HG03108 (cell line): ENCODE data around the gene LARP1.

ENCODE experiments used
- ATAC-seq: cut with Tn5 transposase; IDR thresholded peaks from one replicate; pipeline ENCODE4 v1.9.1; 2021; ENCODE audit warnings: moderate library complexity; ENCODE audit not compliant: unreplicated experiment

Gene LARP1

DNA sequence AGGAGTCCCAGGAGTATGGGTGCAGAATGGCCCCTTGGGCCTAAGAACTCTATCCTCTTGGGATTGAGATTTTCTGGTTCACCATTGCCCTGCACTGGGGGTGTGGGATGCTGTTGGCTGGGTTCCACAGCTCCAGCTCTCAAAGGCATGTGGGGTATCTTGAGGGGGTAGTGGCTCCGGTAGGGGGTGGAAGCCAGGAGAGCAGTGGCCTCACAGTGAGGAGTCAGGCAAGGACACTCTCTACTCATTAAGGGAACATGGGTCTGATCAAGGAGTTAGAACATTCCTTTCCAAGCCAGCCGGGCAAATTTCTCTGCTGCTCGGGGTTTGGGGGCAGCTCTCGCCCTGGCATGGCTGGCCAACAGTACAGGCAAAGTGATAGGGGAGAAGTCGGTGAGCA lies 33.0 kb downstream of the LARP1 start:
- ATAC-seq: no peak

DNA sequence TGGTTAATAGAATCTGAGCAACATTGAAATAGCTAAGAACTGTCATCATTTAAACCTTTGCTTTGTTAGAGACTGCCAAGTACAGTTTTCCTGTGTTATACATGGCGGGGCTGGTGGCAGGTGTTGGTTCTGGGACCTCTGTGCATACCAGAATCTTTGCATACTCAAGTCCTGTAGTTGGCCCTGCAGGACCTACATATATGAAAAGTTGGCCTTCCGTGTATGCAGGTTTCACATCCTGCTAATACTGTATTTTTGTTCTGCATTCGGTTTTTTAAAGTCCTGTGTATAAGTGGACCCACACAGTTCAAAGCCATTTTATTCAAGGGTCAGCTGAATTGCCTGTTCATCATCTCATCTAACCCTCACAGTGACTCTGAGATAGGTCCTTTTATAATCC lies 36.4 kb downstream of the LARP1 start:
- peak; percentile 58 for ATAC-seq

DNA sequence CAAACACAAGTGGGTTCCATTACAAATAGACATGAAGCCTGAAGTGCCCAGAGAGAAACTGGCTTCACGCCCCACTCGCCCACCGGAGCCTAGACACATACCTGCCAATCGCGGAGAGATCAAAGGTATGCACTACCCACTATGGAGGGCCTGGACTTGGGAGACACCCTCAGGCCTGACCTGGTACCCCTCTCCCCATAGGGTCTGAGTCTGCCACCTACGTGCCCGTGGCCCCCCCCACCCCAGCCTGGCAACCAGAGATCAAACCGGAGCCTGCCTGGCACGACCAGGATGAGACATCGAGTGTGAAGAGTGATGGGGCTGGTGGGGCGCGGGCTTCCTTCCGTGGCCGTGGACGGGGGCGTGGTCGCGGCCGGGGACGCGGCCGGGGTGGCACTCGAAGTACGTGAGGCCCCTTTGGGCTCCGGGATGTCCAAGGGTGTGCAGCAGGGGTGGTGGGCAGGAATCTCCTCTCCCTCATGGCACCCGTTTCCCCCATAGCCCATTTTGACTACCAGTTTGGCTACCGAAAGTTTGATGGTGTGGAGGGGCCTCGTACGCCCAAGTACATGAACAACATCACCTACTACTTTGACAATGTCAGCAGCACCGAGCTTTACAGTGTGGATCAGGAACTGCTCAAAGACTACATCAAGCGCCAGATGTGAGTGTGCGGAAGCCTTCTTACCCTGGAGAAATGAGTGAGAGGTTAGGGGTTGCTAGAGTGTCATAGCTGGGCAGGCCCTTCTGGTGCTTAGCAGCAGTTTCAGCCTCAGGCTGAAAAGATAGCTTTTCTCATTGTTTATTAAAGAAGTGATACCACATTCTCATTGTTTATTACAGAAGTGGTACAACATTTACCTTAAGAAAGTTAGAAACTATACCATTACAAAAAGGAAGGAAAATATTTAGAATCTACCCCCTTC lies 38.7 kb downstream of the LARP1 start:
- no peak for ATAC-seq

DNA sequence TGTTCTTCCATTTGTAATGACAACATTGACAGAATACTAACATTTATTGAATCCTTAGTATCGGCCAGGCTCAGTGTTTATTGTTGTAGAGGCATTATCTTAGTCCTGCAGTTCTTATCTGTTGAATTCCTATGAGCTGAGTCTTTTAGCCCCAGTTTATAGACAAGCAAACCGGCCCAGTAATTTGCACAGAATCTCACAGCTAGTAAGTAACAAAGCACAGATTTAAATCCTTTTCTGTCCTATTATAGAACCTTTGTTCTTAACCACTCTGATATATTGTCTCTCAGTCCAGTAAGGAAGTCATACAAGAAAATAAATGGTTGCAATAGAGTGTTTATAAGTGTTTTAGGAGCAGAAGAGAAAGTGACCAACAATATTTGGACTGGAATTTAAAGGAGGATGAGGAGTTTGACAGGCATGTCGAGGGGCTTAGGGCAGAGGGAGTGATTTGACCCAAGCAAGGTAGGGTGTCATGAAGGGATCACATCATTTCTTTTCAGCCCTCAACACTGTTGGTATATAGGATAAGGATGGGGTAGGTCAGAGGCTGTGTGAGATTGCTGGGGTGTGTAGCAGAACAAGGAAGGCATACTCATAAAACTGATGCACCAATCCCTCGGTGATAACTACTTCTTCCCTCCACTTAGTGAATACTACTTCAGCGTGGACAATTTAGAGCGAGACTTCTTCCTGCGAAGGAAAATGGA lies 39.5 kb downstream of the LARP1 start:
- ATAC-seq: no peak

DNA sequence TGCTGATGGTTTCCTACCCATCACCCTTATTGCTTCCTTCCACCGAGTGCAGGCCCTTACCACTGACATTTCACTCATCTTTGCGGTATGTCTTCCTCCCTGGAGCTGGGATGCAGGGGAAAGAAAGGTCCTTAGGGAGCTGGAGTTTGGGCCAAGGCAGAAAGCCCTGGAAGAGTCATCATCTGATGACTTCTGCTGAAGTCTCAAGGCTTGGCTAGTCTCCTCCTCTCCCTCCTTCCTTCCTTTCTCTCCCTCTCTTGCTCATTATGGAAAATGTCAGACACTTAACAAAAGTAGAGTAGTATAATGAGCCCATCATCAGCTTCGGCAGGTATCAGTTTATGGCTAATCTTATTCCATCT lies 40.0 kb downstream of the LARP1 start:
- ATAC-seq: no peak

DNA sequence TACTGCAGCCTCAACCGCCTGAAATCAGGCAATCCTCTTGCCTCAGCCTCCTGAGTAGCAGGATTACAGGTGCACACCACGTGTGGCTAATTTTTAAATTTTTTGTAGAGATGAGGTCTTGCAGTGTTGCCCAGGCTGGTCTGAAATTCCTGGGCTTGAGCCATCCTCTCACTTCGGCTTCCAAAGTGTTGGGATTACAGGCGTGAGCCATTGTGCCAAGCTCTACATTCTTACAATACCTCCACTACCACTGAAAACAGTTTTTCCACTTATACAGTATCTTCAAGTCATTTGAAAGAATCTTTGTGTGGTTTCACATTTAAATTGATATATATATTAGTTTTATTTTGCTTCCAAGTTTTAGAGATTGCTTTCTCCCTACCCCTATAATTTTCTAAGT lies 42.6 kb downstream of the LARP1 start:
- ATAC-seq: no peak

DNA sequence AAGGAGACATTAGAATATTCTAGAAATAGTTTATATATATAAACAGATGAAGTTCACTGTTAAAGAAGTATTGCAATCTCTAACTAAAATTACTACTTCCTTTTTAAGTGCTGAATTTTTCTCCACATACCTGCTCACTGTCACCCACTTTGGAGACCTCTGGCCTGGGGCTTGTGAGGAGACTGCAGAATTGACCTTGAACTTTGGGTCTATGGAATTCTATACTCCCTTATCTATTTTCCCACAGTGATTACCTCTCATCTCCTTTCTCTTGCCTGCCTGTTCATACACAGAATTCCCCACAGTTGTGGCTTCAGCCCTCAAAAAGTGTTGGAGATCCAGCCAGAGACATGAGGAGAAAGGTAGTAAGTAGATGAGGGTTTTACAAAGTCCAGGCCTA lies 45.4 kb downstream of the LARP1 start:
- no peak for ATAC-seq

DNA sequence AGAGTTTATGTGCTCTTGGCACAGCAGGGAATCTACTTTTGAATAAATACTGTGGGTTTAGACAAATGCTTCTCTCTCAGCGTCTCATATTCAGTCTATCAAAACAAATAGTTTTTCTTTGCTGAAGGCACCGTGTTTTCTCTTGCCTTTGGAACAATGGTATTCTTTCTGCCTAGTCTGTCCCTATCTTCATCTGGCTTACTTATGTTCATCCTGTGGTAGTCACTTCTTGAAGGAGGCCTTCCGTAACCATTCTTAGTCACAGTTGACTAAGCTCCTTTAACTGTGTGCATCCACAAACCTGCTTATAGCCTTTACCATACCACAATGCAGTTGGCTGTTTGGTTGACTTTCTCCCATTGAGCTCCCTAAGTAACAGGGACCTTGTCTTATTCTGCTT lies 45.9 kb downstream of the LARP1 start:
- no peak for ATAC-seq

DNA sequence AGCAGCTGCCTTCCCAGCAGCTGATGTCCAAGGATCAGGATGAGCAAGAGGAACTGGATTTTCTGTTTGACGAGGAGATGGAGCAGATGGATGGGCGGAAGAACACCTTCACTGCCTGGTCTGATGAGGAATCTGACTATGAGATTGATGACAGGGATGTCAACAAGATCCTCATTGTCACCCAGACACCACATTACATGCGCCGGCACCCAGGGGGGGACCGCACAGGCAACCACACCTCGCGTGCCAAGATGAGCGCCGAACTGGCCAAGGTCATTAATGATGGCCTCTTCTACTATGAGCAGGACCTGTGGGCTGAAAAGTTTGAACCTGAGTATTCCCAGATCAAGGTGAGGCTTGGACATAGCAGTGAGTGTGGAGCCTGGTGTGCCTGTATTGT lies 46.9 kb downstream of the LARP1 start:
- no peak for ATAC-seq

DNA sequence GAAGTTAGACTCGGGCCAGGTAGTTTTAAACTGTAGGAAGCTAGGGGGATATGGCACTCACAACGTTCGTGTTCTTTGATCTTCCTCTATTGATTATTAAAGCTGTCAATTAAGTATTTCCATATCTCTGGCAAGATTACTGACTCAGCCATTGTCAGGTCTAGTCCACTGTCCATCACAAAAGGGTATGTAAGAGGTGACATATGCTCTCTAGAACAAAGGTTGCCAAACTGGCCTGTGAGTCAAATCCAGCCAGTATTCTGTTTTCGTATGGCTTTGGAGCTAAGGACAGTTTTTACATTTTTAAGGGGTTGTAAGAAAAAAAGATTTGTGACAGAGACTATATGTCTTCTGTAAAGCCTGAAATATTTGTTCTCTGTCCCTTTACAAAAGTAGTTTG lies 51.0 kb downstream of the LARP1 start:
- no peak for ATAC-seq

DNA sequence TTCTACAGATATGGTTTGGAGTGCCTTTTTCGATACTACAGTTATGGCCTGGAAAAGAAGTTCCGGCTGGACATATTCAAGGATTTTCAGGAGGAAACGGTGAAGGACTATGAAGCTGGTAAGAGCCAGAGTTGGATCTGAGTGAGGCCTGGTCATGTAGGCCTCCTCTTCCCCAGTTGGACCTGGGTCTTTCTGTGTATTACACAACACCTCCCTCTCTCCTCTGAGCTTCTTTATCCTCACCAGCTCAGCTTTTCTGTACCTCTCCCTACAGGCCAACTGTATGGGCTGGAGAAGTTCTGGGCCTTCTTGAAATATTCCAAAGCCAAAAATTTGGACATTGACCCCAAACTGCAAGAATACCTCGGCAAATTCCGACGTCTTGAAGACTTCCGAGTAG lies 56.1 kb downstream of the LARP1 start:
- ATAC-seq: no peak

DNA sequence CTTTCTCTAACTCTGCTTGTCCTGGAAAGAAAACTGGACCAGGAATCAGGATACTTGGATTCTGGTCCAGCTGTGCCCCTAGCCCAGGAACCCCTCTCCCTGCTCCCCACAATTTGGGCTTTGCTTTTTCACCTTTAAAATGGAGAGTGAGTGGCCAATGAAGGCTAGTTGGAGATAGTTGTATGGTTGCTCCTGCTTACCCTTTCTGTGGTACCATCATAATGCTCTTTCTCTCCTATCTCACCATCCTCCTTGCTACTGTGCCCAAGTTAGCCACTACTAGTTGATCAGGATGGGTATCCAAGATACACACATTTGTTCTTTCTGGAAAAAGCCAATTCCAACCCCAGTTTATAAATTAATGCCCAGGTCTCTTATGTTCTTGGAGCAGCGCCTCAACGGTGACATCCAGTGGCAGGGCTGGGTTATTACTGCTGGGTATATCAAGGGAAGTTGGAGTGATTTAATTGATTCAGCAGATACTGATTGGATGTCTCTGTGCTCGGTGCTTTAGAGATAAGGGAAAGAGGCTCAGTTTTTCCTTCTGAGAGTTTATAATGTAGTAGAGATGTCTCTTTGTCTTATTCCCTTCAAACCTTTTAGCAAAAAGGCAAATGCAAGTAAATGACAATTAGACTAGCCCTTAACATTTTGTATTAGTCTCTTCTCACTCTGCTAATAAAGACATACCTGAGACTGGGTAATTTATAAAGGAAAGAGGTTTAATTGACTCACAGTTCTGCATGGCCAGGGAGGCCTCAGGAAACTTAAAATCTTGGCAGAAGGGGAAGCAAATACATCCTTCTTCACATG lies 56.7 kb downstream of the LARP1 start:
- no peak for ATAC-seq

DNA sequence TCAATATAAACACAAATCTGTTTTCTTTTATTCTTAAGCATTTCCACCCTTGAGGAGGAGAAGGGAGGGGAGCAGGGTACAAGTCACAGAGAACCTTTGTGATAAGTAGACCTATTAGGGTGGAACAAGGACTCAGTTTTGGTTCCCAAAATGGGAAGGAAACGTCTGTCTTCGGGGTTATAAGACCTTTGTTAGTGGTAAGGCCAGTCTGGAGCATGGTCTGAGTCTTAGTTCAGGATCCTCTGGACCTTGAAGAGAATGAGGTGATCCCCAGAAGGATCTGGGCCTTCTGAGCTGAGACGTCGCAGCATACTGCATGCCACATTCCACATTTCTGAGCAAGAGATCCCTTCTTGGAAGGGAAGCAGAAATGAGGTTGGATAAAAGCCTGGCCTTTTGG lies 58.0 kb downstream of the LARP1 start:
- no peak for ATAC-seq

DNA sequence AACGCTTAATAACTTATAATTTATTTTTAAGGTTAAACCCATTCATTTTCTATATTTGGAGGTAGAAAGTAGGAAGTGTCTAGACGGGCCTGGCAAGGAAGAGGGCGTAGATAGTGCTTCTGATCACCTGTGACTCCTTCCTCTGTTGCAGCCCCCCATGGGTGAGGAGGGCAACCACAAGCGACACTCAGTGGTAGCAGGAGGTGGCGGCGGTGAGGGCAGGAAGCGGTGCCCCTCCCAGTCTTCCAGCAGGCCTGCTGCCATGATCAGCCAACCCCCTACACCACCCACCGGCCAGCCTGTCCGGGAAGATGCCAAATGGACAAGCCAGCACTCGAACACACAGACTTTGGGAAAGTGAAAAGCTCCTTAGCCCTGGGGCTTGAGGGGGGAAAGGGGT lies 58.6 kb downstream of the LARP1 start:
- ATAC-seq: no peak

DNA sequence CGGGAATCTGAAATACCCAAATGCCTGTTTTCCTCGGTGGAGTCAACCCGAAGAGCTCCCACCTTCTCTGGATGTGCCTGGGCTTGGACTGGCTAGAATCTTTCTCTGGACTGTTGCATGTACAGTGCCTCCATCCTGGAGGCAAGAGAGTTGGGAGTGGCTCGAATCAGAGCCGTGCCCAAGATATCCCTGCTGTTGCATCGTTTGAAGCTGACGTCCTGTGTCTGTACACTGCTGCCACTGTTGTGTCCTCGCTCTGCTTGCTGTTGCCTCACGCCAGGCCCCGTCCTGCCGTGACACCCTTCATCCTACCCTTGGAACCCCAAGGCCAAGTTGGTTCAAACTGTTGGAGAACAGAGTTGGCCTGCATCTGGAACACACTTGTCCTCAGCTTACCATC lies 59.8 kb downstream of the LARP1 start:
- no peak for ATAC-seq

DNA sequence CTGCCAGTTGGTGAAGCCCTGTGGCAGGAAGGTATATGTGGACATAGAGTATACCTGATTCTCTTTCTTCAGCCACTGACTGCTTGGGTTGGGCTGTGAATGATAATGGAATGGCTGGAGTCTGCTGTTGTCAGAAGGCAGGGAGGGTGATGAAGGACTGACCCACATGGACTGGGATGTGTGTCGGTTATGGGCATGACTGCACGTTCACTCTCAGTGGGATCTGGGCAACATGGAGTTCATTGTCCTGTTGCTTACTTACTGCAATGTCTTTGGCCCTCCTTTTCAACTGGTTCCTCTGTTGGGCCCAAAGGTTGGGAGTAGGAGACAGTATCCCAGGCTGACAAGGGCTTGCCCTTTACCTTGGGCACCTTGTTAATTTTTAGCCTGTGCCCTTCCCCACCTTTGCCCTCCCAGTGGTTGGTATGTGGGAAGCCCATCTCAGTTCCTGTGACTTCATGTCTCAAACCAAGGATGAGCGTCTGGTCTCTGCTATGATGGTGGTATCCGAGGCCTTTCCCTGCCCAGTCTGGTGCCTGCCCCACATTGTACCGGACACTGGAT lies 60.6 kb downstream of the LARP1 start:
- no peak for ATAC-seq

DNA sequence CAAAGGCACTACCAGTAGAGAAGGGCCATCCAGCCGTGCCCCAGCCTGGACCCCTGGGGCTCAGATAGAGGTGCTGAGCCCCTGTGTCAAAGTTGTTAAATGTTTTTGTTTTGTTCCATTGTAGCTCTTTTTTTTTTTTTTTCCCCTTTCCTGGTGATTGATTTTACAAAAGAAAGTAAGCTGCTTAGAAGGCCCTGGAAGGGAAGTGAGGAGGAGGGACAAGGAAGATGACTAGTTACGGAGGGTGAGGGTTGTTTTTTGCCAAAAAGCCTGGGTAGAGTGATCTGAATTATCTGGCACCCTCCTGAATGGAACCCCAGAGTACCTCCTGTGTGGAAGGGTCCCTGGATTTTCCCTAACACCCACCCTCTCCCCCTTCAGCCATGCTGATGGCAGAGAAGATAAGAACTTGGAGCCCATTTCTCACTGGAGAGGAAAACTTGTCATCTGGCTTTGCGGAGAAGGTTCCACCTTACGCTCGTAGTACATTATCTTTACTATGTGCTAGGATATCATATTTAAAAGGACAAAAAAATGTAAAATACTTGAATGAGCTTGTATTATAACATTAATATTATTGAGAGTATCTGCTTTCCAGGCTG lies 61.8 kb downstream of the LARP1 start:
- no peak for ATAC-seq

DNA sequence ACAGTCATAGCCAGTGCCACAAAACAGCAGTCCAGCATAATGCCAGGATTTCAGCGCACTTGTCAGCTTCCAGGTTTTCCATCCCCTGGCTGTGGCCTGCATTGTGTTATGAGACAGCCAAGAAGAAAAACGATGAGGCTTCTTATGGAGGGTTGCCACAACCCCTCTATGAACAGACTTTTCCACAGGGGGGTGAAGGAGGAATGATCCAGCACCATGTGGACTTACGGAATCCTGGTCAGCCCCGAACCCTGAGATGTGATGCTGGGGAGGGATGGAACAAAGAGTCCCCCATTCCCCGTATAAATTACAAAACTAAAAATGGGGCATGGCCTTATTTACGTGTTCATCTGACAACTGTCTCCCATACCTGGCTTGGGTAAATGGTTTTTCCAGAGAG lies 62.6 kb downstream of the LARP1 start:
- ATAC-seq: no peak

DNA sequence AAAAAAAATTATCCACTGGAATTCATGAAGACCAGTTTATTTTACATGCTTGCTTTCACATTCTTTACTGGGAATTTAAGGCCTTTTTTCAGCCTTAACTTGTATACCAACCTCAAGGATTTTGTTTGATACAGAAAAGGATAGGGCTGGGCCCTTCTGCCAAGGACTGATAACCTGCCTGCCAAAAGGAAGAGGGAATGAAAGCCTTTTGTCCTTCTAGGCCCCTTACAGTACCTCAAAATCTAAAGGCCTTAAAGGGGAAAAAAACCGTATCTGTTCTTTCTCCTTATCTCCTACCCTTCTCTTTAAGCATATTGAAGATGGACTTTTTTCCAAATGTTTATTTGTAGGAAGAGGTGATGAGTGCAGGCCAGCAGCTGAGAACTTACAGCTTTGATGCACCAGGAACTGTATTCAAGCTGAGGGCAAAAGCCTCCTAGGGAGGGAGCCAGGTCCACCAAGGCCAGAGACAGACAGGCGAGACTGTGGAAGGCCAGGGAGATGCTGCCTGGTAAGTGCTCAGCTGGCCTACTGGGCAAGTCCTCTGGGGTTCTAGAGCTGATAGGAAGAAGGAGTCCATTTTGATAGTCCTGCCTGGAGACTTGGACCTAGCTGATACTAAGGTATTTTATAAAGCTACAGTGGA lies 63.4 kb downstream of the LARP1 start:
- no peak for ATAC-seq

DNA sequence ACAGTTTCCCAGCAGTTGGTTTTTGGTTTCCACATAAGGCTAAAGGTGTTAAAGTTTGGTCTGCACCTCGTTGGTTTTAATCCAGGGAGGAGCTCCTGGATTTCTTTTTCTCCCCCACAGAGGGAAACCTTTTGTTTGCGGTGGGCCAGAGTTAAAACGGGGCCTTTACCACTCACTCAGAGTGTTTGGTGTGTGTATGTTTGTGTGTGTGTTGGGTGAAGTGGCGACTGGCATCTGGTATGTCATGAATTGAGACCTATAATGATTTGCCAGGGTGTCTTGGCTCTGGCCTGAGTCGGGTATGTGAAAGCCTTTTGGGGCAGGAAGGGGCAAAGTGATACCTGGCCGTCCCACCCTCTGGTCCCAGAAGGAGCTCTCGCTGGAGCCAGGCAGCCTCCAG lies 64.4 kb downstream of the LARP1 start:
- no peak for ATAC-seq
